SJSA1 (cell line): ENCODE data around the gene CEP112. TPM values are rescaled to one million over a fixed set of nuclear protein-coding genes. Genes with fewer than 3 reads are reported as not detected.

Experiments used
- DNase-seq, 2 experiments: peaks; one replicate each; pipeline ENCODE4 v3.0.0-alpha.2; 2015 to 2020; ENCODE audit warnings: low spot score in 2 of 2, low read depth in 1 of 2
- H3K27ac ChIP-seq: fragments of 250-450 bp; sonication (Bioruptor Pico); 2 replicates; pipeline ENCODE4 v1.5.1; 2020; ENCODE audit warnings: mild to moderate bottlenecking, moderate library complexity
- H3K27me3 ChIP-seq: fragments of 250-450 bp; sonication (Bioruptor Pico); replicated peaks from 2 replicates; pipeline ENCODE4 v1.5.1; 2020; ENCODE audit warnings: mild to moderate bottlenecking, moderate library complexity
- H3K36me3 ChIP-seq: fragments of 250-450 bp; sonication (Bioruptor Pico); 2 replicates; pipeline ENCODE4 v1.5.1; 2020; ENCODE audit warnings: mild to moderate bottlenecking
- H3K4me1 ChIP-seq: fragments of 250-450 bp; sonication (Bioruptor Pico); replicated peaks from 2 replicates; pipeline ENCODE4 v1.6.1; 2021; ENCODE audit warnings: mild to moderate bottlenecking
- H3K4me3 ChIP-seq: fragments of 250-450 bp; sonication (Bioruptor Pico); 2 replicates; pipeline ENCODE4 v1.5.1; 2020; ENCODE audit warnings: mild to moderate bottlenecking
- H3K9me3 ChIP-seq: fragments of 250-450 bp; sonication (Bioruptor Pico); replicated peaks from 2 replicates; pipeline ENCODE4 v1.5.1; 2020; ENCODE audit warnings: mild to moderate bottlenecking
- total RNA-seq: library from RNA; depleted of rRNA; stranded (reverse); fragments of >200 nt; shearing (Covaris generic); gene quantifications from 2 replicates; pipeline ENCODE4 v1.2.3, GENCODE V29; 2014

The CEP112 gene
- total RNA-seq, 1 experiment from 2014 or later: 9.6 TPM

- Histone ChIP-seq H3K9me3 (no peaks in the 10 kb centered on the region), H3K4me3 (no peak overlapping the region), H3K27ac (no peak overlapping the region), H3K4me1 (no peaks in the 10 kb centered on the region), H3K27me3 (no peaks in the 10 kb centered on the region), H3K36me3 (peaks cover 6% of the 10 kb centered on the region; the same call in 1 of the 2 replicates)
- DNase-seq: no peak
Observed at GRCh38 chr17:66056148-66056547, 135.8 kb downstream of the CEP112 start.

- no peak overlapping the region for H3K4me3 ChIP-seq
Observed at GRCh38 chr17:66054242-66054641, 137.7 kb downstream of the CEP112 start.

GRCh38 chr17:66044083-66044482 is 147.8 kb downstream of the CEP112 start:
- H3K36me3 ChIP-seq: no peaks in the 10 kb centered on the region
- no peak for DNase-seq
- H3K27me3 ChIP-seq: no peaks in the 10 kb centered on the region
- no peaks in the 10 kb centered on the region for H3K9me3 ChIP-seq
- H3K4me3 ChIP-seq: no peak overlapping the region
- no peaks in the 10 kb centered on the region for H3K4me1 ChIP-seq
- H3K27ac ChIP-seq: no peak overlapping the region

More at GRCh38 chr17:66054242-66054641, 137.7 kb downstream of the CEP112 start:
- Histone ChIP-seq H3K27me3 (no peaks in the 10 kb centered on the region), H3K4me1 (no peaks in the 10 kb centered on the region), H3K36me3 (peaks cover 6% of the 10 kb centered on the region; the same call in 1 of the 2 replicates), H3K9me3 (no peaks in the 10 kb centered on the region), H3K27ac (no peak overlapping the region)
- DNase-seq: no peak

DNA sequence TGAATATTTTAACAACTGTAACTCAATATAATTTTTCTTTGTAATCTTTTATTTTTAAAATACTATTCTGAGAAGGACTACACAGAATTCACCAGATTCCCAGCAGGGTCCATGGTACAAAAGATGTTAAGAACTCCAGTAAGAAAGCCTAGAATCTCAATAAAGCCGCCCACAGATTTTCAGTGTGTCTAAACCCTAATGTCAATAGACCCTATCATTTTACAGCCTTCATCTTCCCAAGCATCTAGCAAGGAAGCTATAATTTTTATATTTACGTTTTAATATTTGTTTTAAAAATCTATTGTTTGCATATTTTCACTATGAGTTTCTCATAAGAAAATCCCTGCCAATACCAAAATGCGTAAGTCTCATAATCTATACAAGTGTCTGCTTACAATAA is 148.5 kb downstream of the CEP112 start:
- no peaks in the 10 kb centered on the region for H3K36me3 ChIP-seq
- H3K4me3 ChIP-seq: no peak overlapping the region
- no peaks in the 10 kb centered on the region for H3K27me3 ChIP-seq
- no peak overlapping the region for H3K27ac ChIP-seq
- no peak for DNase-seq
- no peaks in the 10 kb centered on the region for H3K4me1 ChIP-seq
- no peaks in the 10 kb centered on the region for H3K9me3 ChIP-seq

- Histone ChIP-seq H3K36me3 (no peaks in the 10 kb centered on the region), H3K4me1 (no peaks in the 10 kb centered on the region), H3K4me3 (no peak overlapping the region), H3K9me3 (no peaks in the 10 kb centered on the region), H3K27me3 (no peaks in the 10 kb centered on the region), H3K27ac (no peak overlapping the region)
- no peak for DNase-seq
Observed at GRCh38 chr17:66040402-66040801, 151.5 kb downstream of the CEP112 start.

- Histone ChIP-seq H3K4me3 (no peak overlapping the region), H3K27me3 (no peaks in the 10 kb centered on the region), H3K27ac (no peak overlapping the region), H3K9me3 (no peaks in the 10 kb centered on the region), H3K4me1 (no peaks in the 10 kb centered on the region), H3K36me3 (no peaks in the 10 kb centered on the region)
- no peak for DNase-seq
Observed at GRCh38 chr17:66038125-66038524, 153.8 kb downstream of the CEP112 start.

GRCh38 chr17:66037221-66037620 is 154.7 kb downstream of the CEP112 start:
- Histone ChIP-seq H3K9me3 (no peaks in the 10 kb centered on the region), H3K4me1 (no peaks in the 10 kb centered on the region), H3K27me3 (no peaks in the 10 kb centered on the region), H3K27ac (no peak overlapping the region), H3K36me3 (no peaks in the 10 kb centered on the region), H3K4me3 (no peak overlapping the region)
- no peak for DNase-seq

- Histone ChIP-seq H3K27me3 (no peaks in the 10 kb centered on the region; the same call in 1 of the 2 replicates), H3K36me3 (no peaks in the 10 kb centered on the region), H3K9me3 (no peaks in the 10 kb centered on the region), H3K27ac (no peak overlapping the region), H3K4me1 (no peaks in the 10 kb centered on the region), H3K4me3 (no peak overlapping the region)
- no peak for DNase-seq
Observed at GRCh38 chr17:66032082-66032712, 159.7 kb downstream of the CEP112 start.

- no peak overlapping the region for H3K4me3 ChIP-seq
- no peaks in the 10 kb centered on the region for H3K9me3 ChIP-seq
- DNase-seq: no peak
- H3K27ac ChIP-seq: no peak overlapping the region
- no peaks in the 10 kb centered on the region; the same call in 1 of the 2 replicates for H3K27me3 ChIP-seq
- no peaks in the 10 kb centered on the region; the same call in 1 of the 2 replicates for H3K36me3 ChIP-seq
- H3K4me1 ChIP-seq: no peaks in the 10 kb centered on the region
Observed at GRCh38 chr17:66025551-66025950, 166.4 kb downstream of the CEP112 start.

DNA sequence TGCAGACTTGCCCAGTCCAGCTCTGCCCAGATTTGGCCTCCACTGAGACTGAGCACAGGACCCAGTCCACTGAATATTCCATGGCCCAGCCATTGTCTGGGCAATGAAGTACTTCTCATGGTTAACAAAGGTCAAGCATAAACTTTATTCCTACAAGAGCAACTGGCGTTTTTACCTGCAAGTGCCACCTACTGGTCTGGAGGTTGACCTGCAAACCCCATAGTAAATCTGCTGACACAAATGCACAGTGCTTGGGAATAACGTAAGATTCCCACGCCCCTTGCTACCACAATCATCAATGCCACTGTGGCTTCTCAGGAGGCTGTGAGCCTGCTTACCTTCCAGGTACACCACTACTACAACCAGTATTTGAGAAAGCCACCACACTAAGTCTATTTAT is 170.2 kb downstream of the CEP112 start:
- H3K9me3 ChIP-seq: no peaks in the 10 kb centered on the region
- H3K4me1 ChIP-seq: no peaks in the 10 kb centered on the region
- no peaks in the 10 kb centered on the region for H3K27me3 ChIP-seq
- no peak for DNase-seq
- no peaks in the 10 kb centered on the region; the same call in 1 of the 2 replicates for H3K36me3 ChIP-seq
- H3K27ac ChIP-seq: no peak overlapping the region
- H3K4me3 ChIP-seq: no peak overlapping the region

DNA sequence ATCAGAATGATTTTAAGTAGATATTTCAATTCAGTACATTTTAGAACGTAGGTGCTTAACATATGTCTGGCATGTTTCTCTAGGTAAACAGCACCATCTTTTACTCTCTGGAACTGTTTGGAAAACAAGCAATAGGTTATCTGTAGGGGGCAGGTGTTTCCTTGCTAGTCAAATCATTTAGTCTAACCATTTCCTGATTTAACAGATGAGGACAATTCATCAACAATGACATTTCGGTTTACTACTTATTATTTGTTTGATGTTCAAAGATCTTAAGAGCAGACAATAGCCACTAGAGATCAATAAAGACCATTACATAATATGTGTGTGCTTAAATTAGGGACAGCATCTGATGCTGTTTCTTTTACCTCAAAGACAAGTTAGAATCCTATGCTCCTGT is 173.1 kb downstream of the CEP112 start:
- H3K4me1 ChIP-seq: no peaks in the 10 kb centered on the region
- H3K4me3 ChIP-seq: no peak overlapping the region
- no peaks in the 10 kb centered on the region for H3K9me3 ChIP-seq
- no peak overlapping the region for H3K27ac ChIP-seq
- no peaks in the 10 kb centered on the region for H3K36me3 ChIP-seq
- H3K27me3 ChIP-seq: no peaks in the 10 kb centered on the region
- no peak for DNase-seq

- no peaks in the 10 kb centered on the region for H3K9me3 ChIP-seq
- H3K36me3 ChIP-seq: no peaks in the 10 kb centered on the region
- H3K27ac ChIP-seq: no peak overlapping the region
- no peak overlapping the region for H3K4me3 ChIP-seq
- no peaks in the 10 kb centered on the region for H3K4me1 ChIP-seq
- H3K27me3 ChIP-seq: no peaks in the 10 kb centered on the region
- no peak for DNase-seq
Observed at GRCh38 chr17:66016231-66016630, 175.7 kb downstream of the CEP112 start.

GRCh38 chr17:66008680-66009079 is 183.3 kb downstream of the CEP112 start:
- H3K36me3 ChIP-seq: no peaks in the 10 kb centered on the region
- no peaks in the 10 kb centered on the region for H3K4me1 ChIP-seq
- H3K27ac ChIP-seq: no peak overlapping the region
- no peaks in the 10 kb centered on the region for H3K27me3 ChIP-seq
- H3K9me3 ChIP-seq: no peaks in the 10 kb centered on the region
- no peak overlapping the region for H3K4me3 ChIP-seq
- no peak for DNase-seq

- Histone ChIP-seq H3K27me3 (no peaks in the 10 kb centered on the region), H3K4me1 (no peaks in the 10 kb centered on the region), H3K4me3 (no peak overlapping the region), H3K27ac (no peak overlapping the region), H3K9me3 (no peaks in the 10 kb centered on the region), H3K36me3 (no peaks in the 10 kb centered on the region)
- DNase-seq: no peak
Observed at GRCh38 chr17:66006654-66007053, 185.3 kb downstream of the CEP112 start.

GRCh38 chr17:66002812-66003211 is 189.1 kb downstream of the CEP112 start:
- no peak for DNase-seq
- no peaks in the 10 kb centered on the region for H3K9me3 ChIP-seq
- H3K36me3 ChIP-seq: no peaks in the 10 kb centered on the region
- H3K4me1 ChIP-seq: no peaks in the 10 kb centered on the region
- H3K4me3 ChIP-seq: no peak overlapping the region
- H3K27ac ChIP-seq: no peak overlapping the region
- no peaks in the 10 kb centered on the region for H3K27me3 ChIP-seq
